Measurements from ENCODE around the gene MPZL1. TPM values are rescaled to one million over a fixed set of nuclear protein-coding genes. Genes with fewer than 3 reads are reported as not detected.
"Not testable (repeated sequence)": the region's sequence is repeated elsewhere in the genome, so short reads cannot be mapped to it uniquely, and the experiment has no call there.

The MPZL1 gene
- total and polyA plus RNA-seq, 4 experiments from 2014 or later: 5.4 to 15.8 (median 7.9) TPM

GRCh38 chr1:167802235-167802634 is 80.5 kb downstream of the MPZL1 start:
- Histone ChIP-seq H3K27me3 (ENCODE audit: insufficient read depth, low read length) (no peaks in the 10 kb centered on the region), H3K4me1 (ENCODE audit: insufficient read depth, low read length) (peaks cover 26% of the 10 kb centered on the region), H3K9me3 (ENCODE audit: control insufficient read depth in 1 of 2, low read length in 2 of 2) (no peaks in the 10 kb centered on the region), H3K4me3 (ENCODE audit: low read length in 2 of 2) (no peak overlapping the region), H3K27ac (ENCODE audit: low read depth, low read length) (no peak overlapping the region), H3K36me3 (ENCODE audit: insufficient read depth, low read length) (no peaks in the 10 kb centered on the region)
- ChIA-PET CTCF (ENCODE audit: partially characterized antibody) (interaction anchor here (1.0 to 2.4 kb wide), 3 partner anchors 13 to 201 kb away, joined by 4 to 7 read pairs (median 4); no protein-coding TSS in a partner anchor), POLR2A (ENCODE audit: partially characterized antibody) (no interaction called here)
- peaks cover 23 to 28% (median 26%) of the 10 kb centered on the region in 4 donors for H3K4me1 Mint-ChIP-seq
- H3K36me3 Mint-ChIP-seq: no peaks in the 10 kb centered on the region
- H3K27ac Mint-ChIP-seq: peak overlapping the region in 1 of 7 donors; percentile 8
- no peak for DNase-seq
- H3K4me3 Mint-ChIP-seq: no peak overlapping the region
- intact Hi-C loops (cut with micrococcal nuclease): loop anchor here (2.0 kb wide), 1 partner anchor 135 kb away; the partner anchor contains the start of genes DCAF6 and MPC2
- no peaks in the 10 kb centered on the region for H3K27me3 Mint-ChIP-seq
- no peaks in the 10 kb centered on the region for H3K9me3 Mint-ChIP-seq

GRCh38 chr1:167803358-167804207 is 81.8 kb downstream of the MPZL1 start:
- Mint-ChIP-seq H3K4me1 (peaks cover 23 to 34% (median 26%) of the 10 kb centered on the region in 4 donors), H3K27ac (peak overlapping the region in 5 of 7 donors; percentile 6 to 87 (median 62)), H3K9me3 (no peaks in the 10 kb centered on the region), H3K36me3 (no peaks in the 10 kb centered on the region), H3K4me3 (peak overlapping the region in 7 of 8 donors; percentile 35 to 70 (median 57)), H3K27me3 (peaks cover 2% of the 10 kb centered on the region in 2 donors)
- peak; percentile 70 to 81 (median 73) for DNase-seq
- Histone ChIP-seq H3K27me3 (ENCODE audit: insufficient read depth, low read length) (no peaks in the 10 kb centered on the region), H3K9me3 (ENCODE audit: control insufficient read depth in 1 of 2, low read length in 2 of 2) (no peaks in the 10 kb centered on the region), H3K4me3 (ENCODE audit: low read length in 2 of 2) (no peak overlapping the region), H3K4me1 (ENCODE audit: insufficient read depth, low read length) (peaks cover 26% of the 10 kb centered on the region), H3K27ac (ENCODE audit: low read depth, low read length) (no peak overlapping the region), H3K36me3 (ENCODE audit: insufficient read depth, low read length) (no peaks in the 10 kb centered on the region)
- intact Hi-C loops (cut with micrococcal nuclease): loop anchor here (1.0 to 2.0 kb wide), 5 partner anchors 88 to 279 kb away; partner anchors contain the start of genes DCAF6 and MPC2
- ChIA-PET POLR2A (ENCODE audit: partially characterized antibody) (interaction anchor here (1.1 to 1.3 kb wide), 2 partner anchors 89 to 132 kb away, joined by 3 to 5 read pairs; no protein-coding TSS in a partner anchor), CTCF (ENCODE audit: partially characterized antibody) (interaction anchor here (0.6 to 2.4 kb wide), 10 partner anchors 8 to 682 kb away, joined by 3 to 7 read pairs (median 4); partner anchors contain the start of genes DCAF6, MPC2 and MPZL1)

- POLR2A ChIA-PET (ENCODE audit: partially characterized antibody): interaction anchor here (1.1 to 1.3 kb wide), 2 partner anchors 90 to 131 kb away, joined by 3 to 5 read pairs; no protein-coding TSS in a partner anchor
- peak overlapping the region in 6 of 8 donors; percentile 13 to 83 (median 60) for H3K4me3 Mint-ChIP-seq
- H3K27me3 ChIP-seq (ENCODE audit: insufficient read depth, low read length): no peaks in the 10 kb centered on the region
- H3K9me3 ChIP-seq (ENCODE audit: control insufficient read depth in 1 of 2, low read length in 2 of 2): no peaks in the 10 kb centered on the region
- H3K4me1 Mint-ChIP-seq: peaks cover 23 to 34% (median 26%) of the 10 kb centered on the region in 4 donors
- no peaks in the 10 kb centered on the region for H3K36me3 Mint-ChIP-seq
- intact Hi-C loops (cut with micrococcal nuclease): no loop called here
- H3K36me3 ChIP-seq (ENCODE audit: insufficient read depth, low read length): no peaks in the 10 kb centered on the region
- CTCF ChIA-PET (ENCODE audit: partially characterized antibody): interaction anchor here (1.1 to 1.4 kb wide), 3 partner anchors 9 to 204 kb away, joined by 4 to 5 read pairs (median 5); partner anchors contain the start of gene MPZL1
- H3K27ac ChIP-seq (ENCODE audit: low read depth, low read length): no peak overlapping the region
- peak in 4 of 5 donors; percentile 37 to 46 (median 41) for DNase-seq
- H3K27ac Mint-ChIP-seq: peak overlapping the region; percentile 49 to 93 (median 62)
- H3K9me3 Mint-ChIP-seq: peaks cover 0 to 3% (median 0%) of the 10 kb centered on the region in 8 donors
- H3K27me3 Mint-ChIP-seq: peaks cover 4 to 6% of the 10 kb centered on the region in 2 donors
- peaks cover 26% of the 10 kb centered on the region for H3K4me1 ChIP-seq (ENCODE audit: insufficient read depth, low read length)
- H3K4me3 ChIP-seq (ENCODE audit: low read length in 2 of 2): no peak overlapping the region
Measured at GRCh38 chr1:167805041-167805556, 83.3 kb downstream of the MPZL1 start.

- H3K27me3 Mint-ChIP-seq; DNase-seq; H3K27ac ChIP-seq (ENCODE audit: low read depth, low read length); H3K9me3 ChIP-seq (ENCODE audit: control insufficient read depth in 1 of 2, low read length in 2 of 2); H3K4me3 Mint-ChIP-seq; POLR2A ChIA-PET (ENCODE audit: partially characterized antibody); H3K27ac Mint-ChIP-seq; intact Hi-C loops (cut with micrococcal nuclease); H3K4me3 ChIP-seq (ENCODE audit: low read length in 2 of 2); H3K27me3 ChIP-seq (ENCODE audit: insufficient read depth, low read length); H3K36me3 Mint-ChIP-seq; H3K9me3 Mint-ChIP-seq; H3K36me3 ChIP-seq (ENCODE audit: insufficient read depth, low read length): not testable (repeated sequence)
- H3K4me1 ChIP-seq (ENCODE audit: insufficient read depth, low read length): peaks cover 26% of the 10 kb centered on the region
- CTCF ChIA-PET (ENCODE audit: partially characterized antibody): interaction anchor here (0.8 kb wide), 1 partner anchor 27 kb away, joined by 3 read pairs; no protein-coding TSS in a partner anchor
- H3K4me1 Mint-ChIP-seq: peaks cover 23 to 34% (median 26%) of the 10 kb centered on the region in 4 donors
Measured at GRCh38 chr1:167806235-167806634, 84.5 kb downstream of the MPZL1 start.

DNA sequence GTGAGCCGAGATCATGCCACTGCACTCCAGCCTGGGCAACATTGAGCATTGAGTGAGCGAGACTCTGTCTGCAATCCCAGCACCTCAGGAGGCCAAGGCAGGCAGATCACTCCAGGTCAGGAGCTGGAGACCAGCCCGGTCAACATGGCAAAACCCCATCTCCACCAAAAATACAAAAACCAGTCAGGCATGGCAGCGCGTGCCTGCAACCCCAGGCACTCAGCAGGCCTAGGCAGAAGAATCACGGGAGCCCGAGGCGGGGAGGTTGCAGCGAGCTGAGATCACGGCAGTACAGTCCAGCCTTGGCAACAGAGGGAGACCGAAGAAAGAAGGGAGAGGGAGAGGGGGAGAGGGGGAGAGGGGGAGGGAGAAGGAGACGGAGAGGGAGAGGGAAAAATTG is 84.9 kb downstream of the MPZL1 start:
- H3K27me3 ChIP-seq (ENCODE audit: insufficient read depth, low read length); H3K27me3 Mint-ChIP-seq; H3K4me3 Mint-ChIP-seq; H3K36me3 Mint-ChIP-seq; H3K36me3 ChIP-seq (ENCODE audit: insufficient read depth, low read length); H3K27ac ChIP-seq (ENCODE audit: low read depth, low read length); DNase-seq; H3K27ac Mint-ChIP-seq; H3K9me3 ChIP-seq (ENCODE audit: control insufficient read depth in 1 of 2, low read length in 2 of 2); intact Hi-C loops (cut with micrococcal nuclease); H3K9me3 Mint-ChIP-seq; H3K4me3 ChIP-seq (ENCODE audit: low read length in 2 of 2): not testable (repeated sequence)
- peaks cover 26% of the 10 kb centered on the region for H3K4me1 ChIP-seq (ENCODE audit: insufficient read depth, low read length)
- ChIA-PET CTCF (ENCODE audit: partially characterized antibody) (interaction anchor here (0.8 kb wide), 1 partner anchor 27 kb away, joined by 3 read pairs; no protein-coding TSS in a partner anchor), POLR2A (ENCODE audit: partially characterized antibody) (interaction anchor here (1.5 kb wide), 1 partner anchor 129 kb away, joined by 6 read pairs; the partner anchor contains the start of gene DCAF6)
- H3K4me1 Mint-ChIP-seq: peaks cover 23 to 34% (median 26%) of the 10 kb centered on the region in 4 donors

- H3K27ac ChIP-seq (ENCODE audit: low read depth, low read length): no peak overlapping the region
- POLR2A ChIA-PET (ENCODE audit: partially characterized antibody): interaction anchor here (1.2 to 1.5 kb wide), 2 partner anchors 128 to 254 kb away, joined by 3 to 6 read pairs; partner anchors contain the start of genes CREG1 and DCAF6
- no peaks in the 10 kb centered on the region for H3K36me3 ChIP-seq (ENCODE audit: insufficient read depth, low read length)
- no peak overlapping the region for H3K4me3 ChIP-seq (ENCODE audit: low read length in 2 of 2)
- Mint-ChIP-seq H3K27me3 (peaks cover 4 to 9% of the 10 kb centered on the region in 2 donors), H3K27ac (no peak overlapping the region), H3K36me3 (peaks cover 0 to 9% of the 10 kb centered on the region in 2 donors), H3K4me1 (peaks cover 21 to 33% (median 25%) of the 10 kb centered on the region in 4 donors), H3K9me3 (peaks cover 0 to 21% (median 12%) of the 10 kb centered on the region in 8 donors), H3K4me3 (no peak overlapping the region)
- CTCF ChIA-PET (ENCODE audit: partially characterized antibody): interaction anchor here (1.3 to 1.6 kb wide), 4 partner anchors 11 to 27 kb away, joined by 3 to 6 read pairs (median 4); no protein-coding TSS in a partner anchor
- no peaks in the 10 kb centered on the region for H3K27me3 ChIP-seq (ENCODE audit: insufficient read depth, low read length)
- intact Hi-C loops (cut with micrococcal nuclease): no loop called here
- peaks cover 25% of the 10 kb centered on the region for H3K4me1 ChIP-seq (ENCODE audit: insufficient read depth, low read length)
- no peaks in the 10 kb centered on the region for H3K9me3 ChIP-seq (ENCODE audit: control insufficient read depth in 1 of 2, low read length in 2 of 2)
- no peak for DNase-seq
Measured at GRCh38 chr1:167808104-167808503, 86.3 kb downstream of the MPZL1 start.
